Activated gamma-delta T cell treated with anti-CD3 and anti-CD28 coated beads, Interleukin-2, amount 50 U/mL, for 16 hours (primary cell): ENCODE measurements around the gene UBN2.

Source experiments
- DNase-seq: peaks from one replicate; pipeline ENCODE4 v3.0.0-alpha.2; 2020; ENCODE audit warnings: low read depth

Gene UBN2

DNA sequence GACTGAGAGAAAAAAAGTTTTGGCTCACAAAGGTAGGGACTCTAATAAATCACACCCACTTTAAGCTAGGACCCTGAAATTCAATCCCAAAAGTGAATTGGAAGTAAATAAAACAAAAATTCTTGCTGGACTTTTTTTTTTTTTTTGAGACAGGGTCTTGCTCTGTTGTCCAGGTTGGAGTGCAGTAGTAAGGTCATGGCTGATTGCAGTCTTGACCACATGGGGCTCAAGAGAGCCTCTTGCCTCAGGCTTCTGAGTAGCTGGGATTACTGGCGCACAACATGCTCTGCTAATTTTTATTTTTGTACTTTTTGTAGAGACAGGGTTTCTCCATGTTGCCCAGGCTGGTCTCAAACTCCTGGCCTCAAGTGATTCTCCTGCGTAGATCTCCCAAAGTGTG, 123.7 kb downstream of the UBN2 start:
- no peak for DNase-seq

DNA sequence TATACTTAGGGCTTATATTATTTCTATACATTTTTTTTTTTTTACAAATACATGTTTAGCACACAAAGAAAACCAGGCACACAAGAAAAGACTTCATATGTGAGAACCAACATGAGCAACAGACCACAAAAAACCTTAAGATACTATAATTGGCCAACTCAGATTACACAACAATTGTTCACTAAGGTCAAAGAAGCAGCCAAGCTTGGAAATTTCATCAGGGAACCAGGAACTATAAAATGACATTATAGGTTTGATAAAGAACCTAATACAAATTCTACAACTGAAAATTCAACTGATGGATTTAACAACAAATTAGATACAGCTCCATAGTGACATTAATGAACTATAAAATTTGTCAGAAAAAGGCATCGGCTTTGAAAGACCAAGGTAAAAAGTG, 124.3 kb downstream of the UBN2 start:
- DNase-seq: no peak
